H1 (cell line): ENCODE results near the gene RAB1B. TPM values are rescaled to one million over a fixed set of nuclear protein-coding genes. Genes with fewer than 3 reads are reported as not detected.
A peak's percentile ranks its signal among the peaks of the same experiment; 100 is the strongest.

Experiments
- CTCF ChIA-PET: fragments of 300-600 bp; sonication (Branson Sonifier 250); formaldehyde crosslinking; loops from one replicate; lab custom pipeline; 2021; ENCODE audit not compliant: partially characterized antibody; lab: Charles Lee
- POLR2A ChIA-PET: fragments of 300-600 bp; sonication (Branson Sonifier 250); formaldehyde crosslinking; loops from one replicate; lab custom pipeline; 2021; ENCODE audit warnings: inconsistent platforms; ENCODE audit not compliant: partially characterized antibody; lab: Charles Lee
- DNase-seq, 2 experiments: peaks; one replicate each; pipeline versions ENCODE4 v3.0.0 to v3.0.0-alpha.2; 2010 to 2022; ENCODE audit warnings: low spot score in 2 of 2, low read depth in 1 of 2, mixed read lengths in 1 of 2
- FAIRE-seq: peaks from 2 replicates; lab custom pipeline; 2011; peaks lifted over from hg19 to GRCh38; lab: Jason Lieb, UNC
- H2AFZ ChIP-seq: 2 replicates; pipeline ENCODE4 v1.8.1; 2012; ENCODE audit warnings: low read length, inconsistent platforms
- H2AK5ac ChIP-seq: 2 replicates; pipeline ENCODE4 v1.6.1; 2013; ENCODE audit warnings: low read depth, low read length
- H2BK120ac ChIP-seq: replicated peaks from 2 replicates; pipeline ENCODE3; 2013; ENCODE audit warnings: low read depth, low read length, inconsistent platforms
- H2BK12ac ChIP-seq: 2 replicates; pipeline ENCODE4 v1.6.1; 2013; ENCODE audit warnings: low read depth, low read length
- H2BK15ac ChIP-seq: 2 replicates; pipeline ENCODE4 v1.6.1; 2013; ENCODE audit warnings: low read length
- H2BK20ac ChIP-seq: 2 replicates; pipeline ENCODE4 v1.6.1; 2013; ENCODE audit warnings: low read length
- H2BK5ac ChIP-seq: 2 replicates; pipeline ENCODE4 v1.6.1; 2013; ENCODE audit warnings: low read depth, low read length
- H3K14ac ChIP-seq: 2 replicates; pipeline ENCODE4 v1.6.1; 2013; ENCODE audit warnings: inconsistent platforms; ENCODE audit not compliant: insufficient read length
- H3K18ac ChIP-seq: 2 replicates; pipeline ENCODE4 v1.6.1; 2013; ENCODE audit warnings: low read length; ENCODE audit errors: extremely low read depth
- H3K23ac ChIP-seq: 2 replicates; pipeline ENCODE4 v1.6.1; 2013; ENCODE audit warnings: inconsistent platforms; ENCODE audit not compliant: insufficient read length
- H3K23me2 ChIP-seq: 2 replicates; pipeline ENCODE4 v1.6.1; 2013; ENCODE audit warnings: low read depth, low read length
- H3K27ac ChIP-seq: 2 replicates; pipeline ENCODE4 v1.6.1; 2011; ENCODE audit warnings: low read depth, low read length, inconsistent platforms
- H3K27me3 ChIP-seq, 4 experiments: replicated peaks in 1 of 4; 1 replicate in 1 of 4; 2 replicates in 3 of 4; pipeline versions ENCODE4 v1.6.1 to v1.8.1; 2011 to 2013; ENCODE audit warnings: low read length in 3 of 4, mild to moderate bottlenecking in 3 of 4, inconsistent platforms in 2 of 4, mixed read lengths in 2 of 4, moderate library complexity in 1 of 4; ENCODE audit not compliant: control insufficient read depth in 3 of 4, insufficient read depth in 3 of 4; ENCODE audit errors: extremely low read depth in 1 of 4
- H3K36me3 ChIP-seq, 4 experiments: 2 replicates each; pipeline versions ENCODE4 v1.6.1 to v1.8.1; 2011 to 2013; ENCODE audit warnings: mild to moderate bottlenecking in 4 of 4, low read length in 3 of 4, moderate library complexity in 2 of 4, control low read depth in 1 of 4, inconsistent platforms in 1 of 4; ENCODE audit not compliant: insufficient read depth in 4 of 4, control insufficient read depth in 2 of 4
- H3K4ac ChIP-seq: replicated peaks from 2 replicates; pipeline ENCODE3; 2013; ENCODE audit warnings: low read length, low read depth, mixed read lengths, inconsistent platforms; ENCODE audit not compliant: insufficient read length
- H3K4me1 ChIP-seq, 4 experiments: replicated peaks in 1 of 4; 1 replicate in 1 of 4; 2 replicates in 3 of 4; pipeline versions ENCODE4 v1.6.1 to v1.8.1; 2011 to 2013; ENCODE audit warnings: low read length in 3 of 4, inconsistent platforms in 2 of 4, mixed read lengths in 1 of 4; ENCODE audit not compliant: insufficient read depth in 4 of 4, control insufficient read depth in 3 of 4
- H3K4me2 ChIP-seq, 2 experiments: 2 replicates each; pipeline versions ENCODE4 v1.6.1 to v1.8.1; 2011 to 2013; ENCODE audit warnings: low read depth in 2 of 2, low read length in 2 of 2, control low read depth in 1 of 2, inconsistent platforms in 1 of 2, mild to moderate bottlenecking in 1 of 2; ENCODE audit not compliant: insufficient read depth in 1 of 2
- H3K4me3 ChIP-seq, 4 experiments: fragments of 200-600, 300-600 bp in 1 of 4; sonication (generic), shearing (Covaris generic), sonication (Bioruptor Twin) in 1 of 4; 2 replicates each; pipeline versions ENCODE4 v1.5.1 to v1.8.1; 2011 to 2016; ENCODE audit warnings: low read length in 4 of 4, low read depth in 3 of 4, control low read depth in 2 of 4, inconsistent platforms in 2 of 4, mild to moderate bottlenecking in 2 of 4, mixed read lengths in 1 of 4, moderate library complexity in 1 of 4; ENCODE audit not compliant: insufficient read depth in 2 of 4; ENCODE audit errors: extremely low read depth in 1 of 4
- H3K56ac ChIP-seq: replicated peaks from 2 replicates; pipeline ENCODE3; 2013; ENCODE audit warnings: low read depth, mild to moderate bottlenecking, mixed read lengths, low read length, inconsistent platforms; ENCODE audit not compliant: insufficient read length
- H3K79me1 ChIP-seq: 2 replicates; pipeline ENCODE4 v1.6.1; 2013; ENCODE audit warnings: low read depth, low read length, control low read depth
- H3K79me2 ChIP-seq, 2 experiments: 2 replicates each; pipeline versions ENCODE4 v1.6.1 to v1.8.1; 2012 to 2013; ENCODE audit warnings: low read length in 2 of 2, mild to moderate bottlenecking in 2 of 2, inconsistent platforms in 1 of 2; ENCODE audit not compliant: insufficient read depth in 2 of 2, control insufficient read depth in 1 of 2
- H3K9ac ChIP-seq, 4 experiments: replicated peaks in 1 of 4; 1 replicate in 1 of 4; 2 replicates in 3 of 4; pipeline versions ENCODE4 v1.6.1 to v1.8.1; 2011 to 2013; ENCODE audit warnings: low read depth in 3 of 4, low read length in 3 of 4, control low read depth in 2 of 4, mild to moderate bottlenecking in 2 of 4, moderate library complexity in 2 of 4, inconsistent platforms in 1 of 4; ENCODE audit errors: extremely low read depth in 1 of 4
- H3K9me3 ChIP-seq, 2 experiments: 2 replicates each; pipeline versions ENCODE4 v1.6.1 to v1.8.1; 2012 to 2013; ENCODE audit warnings: mild to moderate bottlenecking in 2 of 2, moderate library complexity in 2 of 2, control low read depth in 1 of 2, inconsistent platforms in 1 of 2, low read depth in 1 of 2, low read length in 1 of 2, mixed read lengths in 1 of 2; ENCODE audit not compliant: insufficient read depth in 2 of 2
- H4K20me1 ChIP-seq, 2 experiments: replicated peaks in 1 of 2; 2 replicates each; pipeline versions ENCODE3 to v1.8.1; 2011 to 2013; ENCODE audit warnings: inconsistent platforms in 2 of 2, low read length in 2 of 2, mild to moderate bottlenecking in 1 of 2; ENCODE audit not compliant: insufficient read depth in 2 of 2, control insufficient read depth in 1 of 2
- H4K5ac ChIP-seq: 2 replicates; pipeline ENCODE4 v1.6.1; 2013; ENCODE audit warnings: low read length, low read depth, mixed read lengths, inconsistent platforms; ENCODE audit not compliant: insufficient read length
- H4K8ac ChIP-seq: 2 replicates; pipeline ENCODE4 v1.8.0; 2013; ENCODE audit warnings: mild to moderate bottlenecking, moderate library complexity, low read length, inconsistent platforms; ENCODE audit not compliant: insufficient read depth; ENCODE audit errors: extremely low read depth
- H4K91ac ChIP-seq: replicated peaks from 2 replicates; pipeline ENCODE3; 2013; ENCODE audit warnings: low read length, mixed read lengths, inconsistent platforms; ENCODE audit not compliant: insufficient read length
- ASH2L ChIP-seq: fragments of 200-600, 300-600 bp; sonication (generic); IDR thresholded peaks from one replicate; pipeline ENCODE4 v1.7.1; 2017; ENCODE audit warnings: low read length
- CHD1 ChIP-seq: IDR thresholded peaks from 2 replicates; pipeline ENCODE4 v1.6.1; 2012; ENCODE audit warnings: low read depth, low read length, improper control_type of control experiment
- CREB1 ChIP-seq: IDR thresholded peaks from 2 replicates; pipeline ENCODE4 v1.6.1; 2012; ENCODE audit warnings: inconsistent platforms
- EZH2 ChIP-seq: fragments of 200-600 bp; sonication (generic); IDR thresholded peaks from 2 replicates; pipeline ENCODE4 v1.7.1; 2012; ENCODE audit warnings: low read depth, mild to moderate bottlenecking, moderate library complexity, low read length, inconsistent platforms; ENCODE audit not compliant: severe bottlenecking
- FOSL1 ChIP-seq: IDR thresholded peaks from 2 replicates; pipeline ENCODE4 v1.6.1; 2011; ENCODE audit warnings: mild to moderate bottlenecking, low read depth, low read length, moderate library complexity; ENCODE audit not compliant: insufficient read depth
- JUND ChIP-seq: IDR thresholded peaks from 2 replicates; pipeline ENCODE4 v1.6.1; 2011; ENCODE audit warnings: mild to moderate bottlenecking, improper control_type of control experiment, low read length
- POLR2AphosphoS5 ChIP-seq: IDR thresholded peaks from 2 replicates; pipeline ENCODE4 v1.6.1; 2011; ENCODE audit warnings: low read depth, low read length
- RBBP5 ChIP-seq: IDR thresholded peaks from 2 replicates; pipeline ENCODE4 v1.7.1; 2012; ENCODE audit warnings: low read depth, mild to moderate bottlenecking, inconsistent platforms, low read length, moderate library complexity, borderline replicate concordance
- RNF2 ChIP-seq: fragments of 200-900, 300-1000 bp; sonication (generic); IDR thresholded peaks from 2 replicates; pipeline ENCODE4 v1.7.1; 2016; ENCODE audit warnings: borderline replicate concordance, low read depth, mild to moderate bottlenecking, antibody characterized with exemption, low read length; ENCODE audit not compliant: poor library complexity, severe bottlenecking; ENCODE audit errors: missing control alignments
- RXRA ChIP-seq: IDR thresholded peaks from 2 replicates; pipeline ENCODE4 v1.6.1; 2011; ENCODE audit warnings: low read depth, mild to moderate bottlenecking, low read length, moderate library complexity; ENCODE audit not compliant: insufficient read depth
- SIRT6 ChIP-seq: IDR thresholded peaks from one replicate; pipeline ENCODE4 v1.7.1; 2012; ENCODE audit warnings: low read length, inconsistent platforms
- SP2 ChIP-seq: IDR thresholded peaks from 2 replicates; pipeline ENCODE4 v1.6.1; 2012; ENCODE audit warnings: mild to moderate bottlenecking, low read length, inconsistent platforms
- TAF1 ChIP-seq: IDR thresholded peaks from 2 replicates; pipeline ENCODE4 v1.6.1; 2011; ENCODE audit warnings: mild to moderate bottlenecking, low read depth, low read length
- TAF7 ChIP-seq: optimal IDR thresholded peaks from 2 replicates; pipeline ENCODE3; 2011; ENCODE audit warnings: low read depth, mild to moderate bottlenecking, inconsistent platforms, low read length, moderate library complexity, borderline replicate concordance
- TCF12 ChIP-seq: IDR thresholded peaks from 2 replicates; pipeline ENCODE4 v1.6.1; 2011; ENCODE audit warnings: low read depth, mild to moderate bottlenecking, low read length
- TEAD4 ChIP-seq: IDR thresholded peaks from 2 replicates; pipeline ENCODE4 v1.6.1; 2012; ENCODE audit warnings: low read depth, low read length, inconsistent platforms, mixed read lengths
- WGBS, 2 experiments: shearing (Covaris generic) in 1 of 2; methylation state at CpG; one replicate each; pipeline versions ENCODE4 v1.1.6 to v1.1.7; 2013 to 2015; ENCODE audit warnings: low lambda C conversion rate in 2 of 2, mixed read lengths in 2 of 2, inconsistent platforms in 1 of 2, low coverage in 1 of 2, missing lambda C conversion rate in 1 of 2; ENCODE audit not compliant: insufficient replicate concordance in 2 of 2, insufficient coverage in 1 of 2, insufficient read length in 1 of 2; ENCODE audit errors: extremely low coverage in 1 of 2, missing lambda C conversion rate in 1 of 2; 5-methylcytosine and 5-hydroxymethylcytosine counted together
- polyA plus RNA-seq, 7 experiments: library from polyadenylated mRNA; depleted of rRNA in 3 of 7; stranded (reverse) in 5 of 7; unstranded in 2 of 7; fragments of >200 nt in 5 of 7; fragments of 200-250 nt in 2 of 7; gene quantifications; 1 replicate in 5 of 7; 2 replicates in 1 of 7; 4 replicates in 1 of 7; pipeline versions ENCODE4 v1.2.1 to v1.2.3, GENCODE V29; 2011 to 2013; ENCODE audit warnings: missing spikeins in 2 of 7, mixed read lengths in 2 of 7
- total RNA-seq: library from RNA; stranded (reverse); fragmentation: NEBNext Ultra II Directional; extraction: Animal tissue kit (Norgen Biotek cat#: 25700); gene quantifications from 2 replicates; pipeline ENCODE4 v1.2.1, GENCODE V29; 2021

Gene RAB1B
- total and polyA plus RNA-seq, 2 of the 8 experiments (the other 6 are each of a cell fraction or from before 2014, with no cell fraction given) = 100 to 217 TPM

GRCh38 chr11:66228521-66228920 is 39.9 kb upstream of the RAB1B start:
- peak in 1 of 2 experiments; percentile 15 for DNase-seq
- TF ChIP-seq TEAD4 (peak; percentile 35; the same call in 1 of the 2 replicates), POLR2AphosphoS5 (no peak), RXRA (no peak), SIRT6 (no peak), FOSL1 (no peak), TAF7 (no peak), ASH2L (no peak), EZH2 (no peak), TAF1 (no peak), JUND (peak; percentile 68), SP2 (no peak), CHD1 (no peak), CREB1 (0 out of 2 replicates have a peak, but pooled peaks have one; percentile 42), TCF12 (no peak), RBBP5 (no peak), RNF2 (no peak)

More at GRCh38 chr11:66228521-66228920, 39.9 kb upstream of the RAB1B start:
- FAIRE-seq = peak; percentile 89
- Histone ChIP-seq H4K8ac (no peak overlapping the region), H3K23me2 (no peaks in the 10 kb centered on the region), H2AFZ (no peak overlapping the region), H3K18ac (no peak overlapping the region), H2AK5ac (no peak overlapping the region), H3K27ac (no peak overlapping the region), H3K4me2 (no peak overlapping the region), H3K4me3 (no peak overlapping the region), H3K79me2 (no peaks in the 10 kb centered on the region), H3K14ac (no peak overlapping the region), H3K9ac (no peak overlapping the region), H3K4me1 (peaks cover 0 to 2% (median 0%) of the 10 kb centered on the region in 4 experiments; a peak in 5 of 7 replicates), H3K27me3 (no peaks in the 10 kb centered on the region), H3K23ac (no peak overlapping the region), H3K4ac (no peak overlapping the region), H3K79me1 (no peaks in the 10 kb centered on the region), H2BK120ac (no peak overlapping the region), H3K56ac (no peak overlapping the region), H4K5ac (no peak overlapping the region), H2BK15ac (no peak overlapping the region), H3K36me3 (0 out of 8 replicates have a peak, but pooled peaks cover 0 to 2% (median 0%) of the 10 kb centered on the region in 4 experiments), H3K9me3 (no peaks in the 10 kb centered on the region), H2BK5ac (no peak overlapping the region), H4K20me1 (peaks cover 0 to 1% of the 10 kb centered on the region in 2 experiments), H2BK12ac (no peak overlapping the region), H2BK20ac (no peak overlapping the region), H4K91ac (no peak overlapping the region)
- POLR2A ChIA-PET = no interaction called here
- WGBS, 2 experiments = 70% methylated on average over 6 of the region's 6 CpGs; no CpG with 5 or more reads in 1 of the 2 experiments
- CTCF ChIA-PET = no interaction called here
